ENCODE measurements around the gene OR1I1. TPM values are rescaled to one million over a fixed set of nuclear protein-coding genes. Genes with fewer than 3 reads are reported as not detected.

Gene OR1I1
- total RNA-seq, 1 donor from 2014 or later = not detected

- TF ChIP-seq CTCF (IDR thresholded peaks at IDR 0.05; ENCODE audit: partially characterized antibody, unreplicated experiment) = no peak
- peaks cover 7% of the 10 kb centered on the region for H3K9me3 Mint-ChIP-seq (ENCODE audit: unreplicated experiment)
- no peak for DNase-seq
- H3K36me3 Mint-ChIP-seq (ENCODE audit: unreplicated experiment) = peaks cover 3% of the 10 kb centered on the region
- H3K27me3 Mint-ChIP-seq (ENCODE audit: unreplicated experiment) = peaks cover 5% of the 10 kb centered on the region
- no peaks in the 10 kb centered on the region for H3K4me1 Mint-ChIP-seq (ENCODE audit: low read depth, unreplicated experiment)
- H3K4me3 Mint-ChIP-seq (ENCODE audit: unreplicated experiment) = no peak overlapping the region
- H3K27ac Mint-ChIP-seq (ENCODE audit: unreplicated experiment) = no peak overlapping the region
Measured at GRCh38 chr19:15104003-15104402, 22.0 kb downstream of the OR1I1 start.

GRCh38 chr19:15104411-15104810 lies 22.4 kb downstream of the OR1I1 start:
- no peak for DNase-seq
- H3K4me1 Mint-ChIP-seq (ENCODE audit: low read depth, unreplicated experiment) = no peaks in the 10 kb centered on the region
- H3K27me3 Mint-ChIP-seq (ENCODE audit: unreplicated experiment) = peaks cover 4% of the 10 kb centered on the region
- H3K36me3 Mint-ChIP-seq (ENCODE audit: unreplicated experiment) = peaks cover 3% of the 10 kb centered on the region
- H3K27ac Mint-ChIP-seq (ENCODE audit: unreplicated experiment) = no peak overlapping the region
- TF ChIP-seq CTCF (IDR thresholded peaks at IDR 0.05; ENCODE audit: partially characterized antibody, unreplicated experiment) = no peak
- peaks cover 7% of the 10 kb centered on the region for H3K9me3 Mint-ChIP-seq (ENCODE audit: unreplicated experiment)
- no peak overlapping the region for H3K4me3 Mint-ChIP-seq (ENCODE audit: unreplicated experiment)

DNA sequence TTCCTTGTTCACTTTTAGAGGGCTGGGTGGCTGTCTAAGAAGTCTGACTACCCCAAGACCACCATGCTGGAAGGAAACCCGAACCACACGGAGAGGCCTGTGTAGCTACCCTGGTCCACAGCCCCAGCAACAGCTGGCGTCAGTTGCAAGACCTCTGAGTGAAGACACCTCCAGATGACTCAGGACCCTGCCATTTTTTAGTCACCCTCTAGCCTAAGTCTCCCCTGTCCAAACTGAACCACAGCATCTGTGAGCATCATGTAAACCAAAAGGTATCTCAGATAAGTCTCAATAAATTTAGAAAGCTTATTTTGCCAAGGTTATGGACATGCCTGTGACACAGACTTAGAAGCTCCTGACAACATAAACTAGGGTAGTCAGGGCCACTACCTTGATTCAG lies 23.0 kb downstream of the OR1I1 start:
- Mint-ChIP-seq H3K4me1 (ENCODE audit: low read depth, unreplicated experiment) (no peaks in the 10 kb centered on the region), H3K36me3 (ENCODE audit: unreplicated experiment) (peaks cover 3% of the 10 kb centered on the region), H3K27ac (ENCODE audit: unreplicated experiment) (no peak overlapping the region), H3K9me3 (ENCODE audit: unreplicated experiment) (peaks cover 7% of the 10 kb centered on the region), H3K4me3 (ENCODE audit: unreplicated experiment) (no peak overlapping the region), H3K27me3 (ENCODE audit: unreplicated experiment) (peaks cover 3% of the 10 kb centered on the region)
- TF ChIP-seq CTCF (IDR thresholded peaks at IDR 0.05; ENCODE audit: partially characterized antibody, unreplicated experiment) = no peak
- no peak for DNase-seq

DNA sequence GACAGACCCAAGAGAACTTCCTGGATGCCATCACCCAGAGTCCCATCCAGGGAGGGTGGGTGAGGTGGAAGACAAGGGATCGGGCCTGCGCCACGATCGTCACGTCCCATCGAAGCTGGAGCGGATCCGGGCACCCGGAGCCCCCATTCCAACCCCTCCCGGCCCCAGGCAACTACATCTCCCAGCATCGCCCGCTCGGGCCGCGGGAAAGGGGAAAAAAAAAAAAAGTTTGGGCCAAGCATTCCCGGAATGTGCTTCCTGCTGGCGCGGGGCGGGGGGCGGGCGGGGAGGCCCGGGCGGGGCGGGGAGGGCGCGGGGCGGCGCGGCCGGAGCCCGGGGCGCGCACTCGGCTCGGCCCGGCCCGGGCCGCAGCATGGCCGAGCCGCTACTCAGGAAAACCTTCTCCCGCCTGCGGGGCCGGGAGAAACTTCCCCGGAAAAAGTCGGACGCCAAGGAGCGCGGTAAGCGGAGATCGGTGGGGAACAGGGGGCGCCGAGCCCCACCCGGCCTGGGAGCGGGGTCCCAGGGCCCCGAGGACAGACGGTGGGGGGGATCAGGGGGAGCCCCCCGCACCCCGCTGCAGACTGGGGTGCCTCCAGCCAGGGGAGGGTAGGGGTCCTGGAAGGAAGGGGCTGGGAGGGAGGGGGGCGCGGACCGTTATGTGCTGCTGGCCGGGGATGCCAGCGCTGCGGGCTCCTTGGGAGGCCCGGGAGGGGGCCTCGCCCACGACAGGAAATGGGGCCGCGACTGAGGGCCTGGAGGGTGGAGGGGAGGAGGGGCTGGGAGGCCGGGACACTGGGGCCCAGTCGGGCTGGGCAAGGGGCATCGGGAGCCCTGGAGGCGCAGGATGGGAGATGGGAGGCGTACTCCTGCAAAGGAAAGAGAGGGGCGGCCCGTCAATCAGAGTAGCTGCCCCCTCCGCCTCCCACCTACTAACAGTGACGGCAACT lies 25.3 kb downstream of the OR1I1 start, which contains the start of gene SYDE1:
Gene SYDE1 (plus strand): TSS at position 341 of the 950 bp plus-strand sequence. CDS start 33 bp downstream, at position 374.
- Mint-ChIP-seq H3K4me1 (ENCODE audit: low read depth, unreplicated experiment) (no peaks in the 10 kb centered on the region), H3K27ac (ENCODE audit: unreplicated experiment) (no peak within 1 kb of the TSS), H3K27me3 (ENCODE audit: unreplicated experiment) (peaks cover 2% of the 10 kb centered on the region), H3K36me3 (ENCODE audit: unreplicated experiment) (peaks cover 3% of the 10 kb centered on the region), H3K9me3 (ENCODE audit: unreplicated experiment) (peaks cover 7% of the 10 kb centered on the region), H3K4me3 (ENCODE audit: unreplicated experiment) (peak within 1 kb of the TSS; percentile 84)
- TF ChIP-seq CTCF (IDR thresholded peaks at IDR 0.05; ENCODE audit: partially characterized antibody, unreplicated experiment) = no peak
- DNase-seq = peak; percentile 27
